Keratinocyte (primary cell): ENCODE data around the gene ZFP62. TPM values are rescaled to one million over a fixed set of nuclear protein-coding genes. Genes with fewer than 3 reads are reported as not detected.

ENCODE experiments used
- DNase-seq: peaks from one replicate; pipeline ENCODE4 v3.0.0-alpha.2; 2011; ENCODE audit warnings: low read depth, missing footprints, low spot score
- FAIRE-seq: peaks from 2 replicates; lab custom pipeline; 2011; peaks lifted over from hg19 to GRCh38; lab: Jason Lieb, UNC
- H2AFZ ChIP-seq: 2 replicates; pipeline ENCODE4 v1.6.0; 2012; ENCODE audit warnings: low read length, control low read depth, inconsistent platforms; ENCODE audit not compliant: control insufficient read depth
- H3K27ac ChIP-seq: 2 replicates; pipeline ENCODE4 v1.5.1; 2011; ENCODE audit warnings: low read length; ENCODE audit not compliant: control insufficient read depth, insufficient read depth
- H3K27me3 ChIP-seq: 3 replicates; pipeline ENCODE4 v1.6.0; 2011; ENCODE audit warnings: low read length; ENCODE audit not compliant: control insufficient read depth, insufficient read depth; ENCODE audit errors: extremely low read depth
- H3K36me3 ChIP-seq, 2 experiments: 2 replicates in 1 of 2; 3 replicates in 1 of 2; pipeline ENCODE4 v1.5.1; 2011; ENCODE audit warnings: low read length in 2 of 2, mild to moderate bottlenecking in 1 of 2; ENCODE audit not compliant: control insufficient read depth in 2 of 2, insufficient read depth in 2 of 2; ENCODE audit errors: extremely low read depth in 1 of 2
- H3K4me1 ChIP-seq: 3 replicates; pipeline ENCODE4 v1.5.1; 2011; ENCODE audit warnings: low read length; ENCODE audit not compliant: control insufficient read depth, insufficient read depth; ENCODE audit errors: extremely low read depth
- H3K4me2 ChIP-seq: 3 replicates; pipeline ENCODE4 v1.6.0; 2011; ENCODE audit warnings: low read depth, low read length; ENCODE audit not compliant: control insufficient read depth, insufficient read depth; ENCODE audit errors: extremely low read depth
- H3K4me3 ChIP-seq, 3 experiments: fragments of 200-600 bp in 1 of 3; sonication (generic) in 1 of 3; 2 replicates in 2 of 3; 3 replicates in 1 of 3; pipeline ENCODE4 v1.5.1; 2011 to 2016; ENCODE audit warnings: low read length in 3 of 3, mild to moderate bottlenecking in 3 of 3, control low read depth in 2 of 3, inconsistent platforms in 1 of 3, low read depth in 1 of 3, mixed read lengths in 1 of 3, mixed run types in 1 of 3, moderate library complexity in 1 of 3; ENCODE audit not compliant: control insufficient read depth in 2 of 3, insufficient read depth in 2 of 3; ENCODE audit errors: extremely low read depth in 1 of 3
- H3K79me2 ChIP-seq: 2 replicates; pipeline ENCODE4 v1.6.0; 2012; ENCODE audit warnings: low read length; ENCODE audit not compliant: control insufficient read depth, insufficient read depth
- H3K9ac ChIP-seq: 3 replicates; pipeline ENCODE4 v1.6.0; 2011; ENCODE audit warnings: low read length; ENCODE audit not compliant: control insufficient read depth, insufficient read depth; ENCODE audit errors: extremely low read depth
- H3K9me1 ChIP-seq: 3 replicates; pipeline ENCODE4 v1.6.0; 2011; ENCODE audit warnings: low read length; ENCODE audit not compliant: control insufficient read depth, insufficient read depth; ENCODE audit errors: extremely low read depth
- H3K9me3 ChIP-seq: 2 replicates; pipeline ENCODE4 v1.5.1; 2012; ENCODE audit warnings: low read depth, low read length; ENCODE audit not compliant: control insufficient read depth
- H4K20me1 ChIP-seq: 3 replicates; pipeline ENCODE4 v1.6.0; 2011; ENCODE audit warnings: low read length; ENCODE audit not compliant: control insufficient read depth, insufficient read depth; ENCODE audit errors: extremely low read depth
- EZH2 ChIP-seq: IDR thresholded peaks from one replicate; pipeline ENCODE4 v1.6.1; 2012; ENCODE audit warnings: inconsistent platforms, mild to moderate bottlenecking, low read length, moderate library complexity
- dilution Hi-C: fragments of 300-500 bp; cut with MboI; formaldehyde crosslinking; loops from one replicate; pipeline ENCODE4 v1.7.0; 2020; ENCODE audit warnings: low sequenced_read_pairs; ENCODE audit not compliant: extremely low pct_ligation_motif_present
- polyA plus RNA-seq, 5 experiments: library from polyadenylated mRNA; depleted of rRNA in 3 of 5; stranded (reverse) in 3 of 5; stranded (forward) in 1 of 5; unstranded in 1 of 5; fragments of >200 nt; gene quantifications; 1 replicate in 1 of 5; 2 replicates in 3 of 5; 3 replicates in 1 of 5; pipeline versions ENCODE4 v1.2.1 to v1.2.3, GENCODE V29; 2011 to 2012; ENCODE audit warnings: missing spikeins in 2 of 5, low read depth in 1 of 5, low replicate concordance in 1 of 5
- TF ChIP-seq, protein P1 (sequence below), 3 experiments: IDR thresholded peaks in 1 of 3; conservative IDR thresholded peaks in 1 of 3; optimal IDR thresholded peaks in 1 of 3; 2 replicates in 2 of 3; 3 replicates in 1 of 3; pipeline versions ENCODE3 to v1.5.1; 2011; ENCODE audit warnings: low read length in 3 of 3, mild to moderate bottlenecking in 3 of 3, moderate library complexity in 2 of 3, control low read depth in 1 of 3, inconsistent platforms in 1 of 3; ENCODE audit not compliant: insufficient read depth in 2 of 3; ENCODE audit errors: extremely low read depth in 1 of 3

ZFP62 gene
- polyA plus RNA-seq, 1 donor (not counting 4 experiments of a cell fraction or from before 2014, with no cell fraction given): 21.5 TPM

DNA sequence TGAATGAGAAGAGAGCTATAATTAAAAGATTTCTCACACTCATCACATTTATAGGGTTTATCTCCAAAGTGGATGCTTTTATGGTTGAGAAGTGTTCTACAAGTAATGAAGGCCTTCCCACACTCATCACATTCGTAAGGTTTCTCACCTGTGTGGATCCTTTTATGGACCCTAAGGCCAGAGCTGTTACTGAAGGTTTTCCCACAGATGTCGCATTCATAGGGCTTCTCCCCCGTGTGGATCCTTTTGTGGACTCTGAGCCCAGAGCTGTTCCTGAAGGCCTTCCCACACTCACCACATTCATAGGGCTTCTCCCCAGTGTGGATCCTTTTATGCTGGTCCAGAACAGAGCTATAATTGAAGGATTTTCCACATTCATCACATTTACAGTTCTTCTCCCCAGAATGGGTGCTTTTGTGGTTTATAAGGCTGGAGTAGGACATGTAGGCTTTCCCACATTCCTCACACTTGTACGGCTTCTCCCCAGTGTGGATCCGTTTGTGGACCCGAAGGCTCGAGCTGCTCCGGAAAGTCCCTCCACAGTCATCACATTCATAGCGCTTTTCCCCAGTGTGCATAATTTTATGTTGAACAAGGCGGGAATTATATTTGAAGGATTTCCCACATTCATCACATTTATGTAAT lies 10.5 kb downstream of the ZFP62 start:
- no peak for FAIRE-seq
- H3K4me1 ChIP-seq: no peaks in the 10 kb centered on the region
- no peaks in the 10 kb centered on the region for H3K9me1 ChIP-seq
- TF ChIP-seq EZH2: no peak
- TF ChIP-seq, protein P1, sequence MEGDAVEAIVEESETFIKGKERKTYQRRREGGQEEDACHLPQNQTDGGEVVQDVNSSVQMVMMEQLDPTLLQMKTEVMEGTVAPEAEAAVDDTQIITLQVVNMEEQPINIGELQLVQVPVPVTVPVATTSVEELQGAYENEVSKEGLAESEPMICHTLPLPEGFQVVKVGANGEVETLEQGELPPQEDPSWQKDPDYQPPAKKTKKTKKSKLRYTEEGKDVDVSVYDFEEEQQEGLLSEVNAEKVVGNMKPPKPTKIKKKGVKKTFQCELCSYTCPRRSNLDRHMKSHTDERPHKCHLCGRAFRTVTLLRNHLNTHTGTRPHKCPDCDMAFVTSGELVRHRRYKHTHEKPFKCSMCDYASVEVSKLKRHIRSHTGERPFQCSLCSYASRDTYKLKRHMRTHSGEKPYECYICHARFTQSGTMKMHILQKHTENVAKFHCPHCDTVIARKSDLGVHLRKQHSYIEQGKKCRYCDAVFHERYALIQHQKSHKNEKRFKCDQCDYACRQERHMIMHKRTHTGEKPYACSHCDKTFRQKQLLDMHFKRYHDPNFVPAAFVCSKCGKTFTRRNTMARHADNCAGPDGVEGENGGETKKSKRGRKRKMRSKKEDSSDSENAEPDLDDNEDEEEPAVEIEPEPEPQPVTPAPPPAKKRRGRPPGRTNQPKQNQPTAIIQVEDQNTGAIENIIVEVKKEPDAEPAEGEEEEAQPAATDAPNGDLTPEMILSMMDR (optimal IDR thresholded peaks at IDR 0.05 in 1 of 3, IDR thresholded peaks at IDR 0.05 in 1 of 3, conservative IDR thresholded peaks at IDR 0.05 in 1 of 3; ENCODE audit: extremely low read depth in 1 of 3, insufficient read depth in 2 of 3, low read length in 3 of 3): no peak
- H3K79me2 ChIP-seq: no peaks in the 10 kb centered on the region
- no peak overlapping the region for H3K4me3 ChIP-seq
- H3K9me3 ChIP-seq: peaks cover 10% of the 10 kb centered on the region
- dilution Hi-C loops: no loop called here
- H3K4me2 ChIP-seq: no peak overlapping the region
- no peak overlapping the region for H3K9ac ChIP-seq
- H2AFZ ChIP-seq: no peak overlapping the region
- H4K20me1 ChIP-seq: no peaks in the 10 kb centered on the region
- peaks cover 21 to 23% of the 10 kb centered on the region in 2 experiments for H3K36me3 ChIP-seq
- H3K27me3 ChIP-seq: no peaks in the 10 kb centered on the region
- no peak for DNase-seq
- no peak overlapping the region for H3K27ac ChIP-seq

DNA sequence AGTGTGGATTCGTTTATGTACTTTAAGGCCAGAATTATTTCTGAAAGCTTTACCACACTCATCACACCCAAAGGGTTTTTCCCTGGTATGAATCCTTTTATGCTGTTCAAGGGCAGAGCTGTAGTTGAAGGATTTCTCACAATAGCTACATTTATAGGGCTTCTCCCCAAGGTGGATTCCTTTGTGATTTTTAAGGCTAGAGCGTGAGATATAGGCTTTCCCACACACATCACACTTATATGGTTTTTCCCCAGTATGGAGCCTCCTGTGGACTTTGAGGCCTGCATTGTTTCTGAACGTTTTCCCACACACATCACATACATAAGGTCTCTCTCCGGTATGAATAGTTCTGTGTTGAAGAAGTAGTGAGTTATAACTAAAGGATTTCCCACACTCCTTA lies 11.2 kb downstream of the ZFP62 start:
- dilution Hi-C loops: no loop called here
- no peak for DNase-seq
- Histone ChIP-seq H3K4me2 (no peak overlapping the region), H3K27ac (no peak overlapping the region), H2AFZ (no peak overlapping the region), H3K79me2 (no peaks in the 10 kb centered on the region), H3K4me1 (no peaks in the 10 kb centered on the region), H3K9me3 (peaks cover 10% of the 10 kb centered on the region), H3K9me1 (no peaks in the 10 kb centered on the region), H4K20me1 (no peaks in the 10 kb centered on the region), H3K4me3 (no peak overlapping the region), H3K9ac (no peak overlapping the region), H3K36me3 (peaks cover 20 to 21% of the 10 kb centered on the region in 2 experiments), H3K27me3 (no peaks in the 10 kb centered on the region)
- FAIRE-seq: no peak
- TF ChIP-seq, protein P1 (optimal IDR thresholded peaks at IDR 0.05 in 1 of 3, IDR thresholded peaks at IDR 0.05 in 1 of 3, conservative IDR thresholded peaks at IDR 0.05 in 1 of 3; ENCODE audit: extremely low read depth in 1 of 3, insufficient read depth in 2 of 3, low read length in 3 of 3): no peak
- no peak for TF ChIP-seq EZH2
